T47D (cell line): ENCODE results near the gene STK25.

Experiments used
- DNase-seq, 2 experiments: peaks; one replicate each; pipeline versions ENCODE4 v3.0.0 to v3.0.0-alpha.2; 2011 to 2012; ENCODE audit warnings: low read depth in 1 of 2, low spot score in 1 of 2
- JUND ChIP-seq: IDR thresholded peaks from 2 replicates; pipeline ENCODE4 v1.6.1; 2012; ENCODE audit warnings: low read depth
- in situ Hi-C: cut with HindIII; loops from 2 replicates; pipeline ENCODE4 v1.10.0; 2016; ENCODE audit warnings: low sequenced_read_pairs, low pct_unique_long_range_greater_than_20kb

Gene STK25

GRCh38 chr2:241491549-241492173 is 16.7 kb downstream of the STK25 start:
- in situ Hi-C loops, result no loop called here
- no peak for DNase-seq
- no peak for TF ChIP-seq JUND

GRCh38 chr2:241490825-241491506 is 17.4 kb downstream of the STK25 start:
- no peak for DNase-seq
- no peak for TF ChIP-seq JUND
- in situ Hi-C loops, result no loop called here

GRCh38 chr2:241489733-241490680 is 18.4 kb downstream of the STK25 start:
- TF ChIP-seq JUND, result no peak
- no peak for DNase-seq
- in situ Hi-C loops, result no loop called here

- DNase-seq, result no peak
- in situ Hi-C loops, result no loop called here
- TF ChIP-seq JUND, result no peak
These were observed 19.3 kb downstream of the STK25 start for GRCh38 chr2:241489088-241489487.

- in situ Hi-C loops, result no loop called here
- DNase-seq, result no peak
- no peak for TF ChIP-seq JUND
These were observed 23.0 kb downstream of the STK25 start for GRCh38 chr2:241485172-241485911.

- TF ChIP-seq JUND, result no peak
- DNase-seq, result no peak
- in situ Hi-C loops, result no loop called here
These were observed 25.1 kb downstream of the STK25 start for GRCh38 chr2:241483305-241483704.

GRCh38 chr2:241482126-241482955 is 26.0 kb downstream of the STK25 start:
- DNase-seq, result no peak
- in situ Hi-C loops, result no loop called here
- TF ChIP-seq JUND, result no peak

- in situ Hi-C loops, result no loop called here
- TF ChIP-seq JUND, result no peak
- DNase-seq, result no peak
These were observed 26.7 kb downstream of the STK25 start for GRCh38 chr2:241481687-241482086.

GRCh38 chr2:241479026-241479898 is 29.1 kb downstream of the STK25 start:
- no peak for DNase-seq
- no peak for TF ChIP-seq JUND
- in situ Hi-C loops, result no loop called here

- no peak for DNase-seq
- no peak for TF ChIP-seq JUND
- in situ Hi-C loops, result no loop called here
These were observed 30.2 kb downstream of the STK25 start for GRCh38 chr2:241478166-241478565.

GRCh38 chr2:241475267-241475666 is 33.1 kb downstream of the STK25 start:
- TF ChIP-seq JUND, result no peak
- in situ Hi-C loops, result no loop called here
- DNase-seq, result no peak
